Glomerular visceral epithelial cell (primary cell): ENCODE data around the gene CAND2.
"Not testable (repeated sequence)": the region's sequence is repeated elsewhere in the genome, so short reads cannot be mapped to it uniquely, and the experiment has no call there.

Experiments used
- DNase-seq: peaks from one replicate; pipeline ENCODE4 v3.0.0-alpha.2; 2016; ENCODE audit errors: extremely low spot score

The CAND2 gene

GRCh38 chr3:12830785-12831156 lies 34.3 kb downstream of the CAND2 start:
- DNase-seq = no peak

DNA sequence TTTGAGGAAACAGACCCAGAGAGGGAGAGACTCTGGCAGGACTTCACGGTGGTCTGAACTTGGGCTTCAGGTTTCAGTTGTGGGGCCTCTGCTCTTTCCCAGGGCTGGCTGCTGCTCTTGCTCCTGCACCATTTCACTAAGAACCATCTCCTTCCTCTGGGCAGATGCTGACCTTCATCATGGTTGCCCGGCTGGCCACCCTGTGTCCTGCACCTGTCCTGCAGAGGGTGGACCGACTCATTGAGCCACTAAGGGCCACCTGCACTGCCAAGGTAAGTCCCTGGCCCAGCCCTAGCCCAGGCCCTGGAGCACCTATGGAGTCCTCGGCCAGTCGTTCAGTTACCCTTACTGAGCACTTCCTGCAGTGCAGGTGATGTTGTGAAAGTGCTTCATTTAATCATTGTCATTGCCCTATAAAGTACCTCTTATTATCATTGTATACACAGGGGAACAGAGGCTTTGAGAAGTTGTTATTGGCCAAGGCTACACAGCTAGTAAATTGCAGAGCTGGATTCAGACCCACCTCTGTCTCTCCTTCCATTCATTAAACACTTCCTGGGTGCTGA lies 34.9 kb downstream of the CAND2 start:
- no peak for DNase-seq

DNA sequence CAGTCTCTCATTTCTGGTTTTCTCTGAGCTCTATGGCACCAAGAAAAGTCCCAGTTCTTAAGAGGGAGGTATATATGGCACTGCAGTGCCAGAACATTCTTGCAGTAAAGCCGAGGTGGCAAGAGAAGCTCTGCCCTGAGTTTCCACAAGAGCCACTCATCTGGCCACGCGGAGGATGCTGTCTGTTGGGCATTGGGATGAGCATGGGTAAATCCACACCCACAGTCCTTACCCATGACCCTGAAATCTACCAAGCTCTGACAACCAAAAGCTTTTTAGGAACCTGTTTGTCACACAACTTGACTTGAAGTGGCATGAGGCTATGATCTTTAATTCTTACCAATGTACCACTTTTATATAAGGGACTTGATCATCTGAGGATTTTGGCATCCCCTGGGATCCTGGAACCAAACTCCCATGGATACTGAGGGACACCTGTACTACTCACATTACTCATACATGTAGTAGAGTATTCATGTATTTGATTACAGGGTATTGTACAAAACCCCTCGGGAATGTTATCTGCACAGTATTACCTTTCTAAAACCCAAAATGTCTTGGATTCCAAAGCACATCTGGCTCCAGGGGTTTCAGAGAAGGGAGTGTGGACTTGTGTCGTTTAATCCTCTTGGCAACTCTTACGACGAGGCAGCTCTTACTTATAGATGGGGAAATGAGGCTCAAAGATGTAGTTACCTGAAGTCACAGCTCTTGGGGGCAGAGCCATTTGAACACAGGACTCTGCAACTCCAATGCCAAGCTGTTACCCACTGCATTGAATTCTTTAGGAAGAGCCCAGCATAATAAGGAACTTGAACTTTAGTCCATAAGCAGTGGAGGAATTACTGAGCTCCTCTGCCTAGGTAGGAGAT lies 36.1 kb downstream of the CAND2 start:
- no peak for DNase-seq

DNA sequence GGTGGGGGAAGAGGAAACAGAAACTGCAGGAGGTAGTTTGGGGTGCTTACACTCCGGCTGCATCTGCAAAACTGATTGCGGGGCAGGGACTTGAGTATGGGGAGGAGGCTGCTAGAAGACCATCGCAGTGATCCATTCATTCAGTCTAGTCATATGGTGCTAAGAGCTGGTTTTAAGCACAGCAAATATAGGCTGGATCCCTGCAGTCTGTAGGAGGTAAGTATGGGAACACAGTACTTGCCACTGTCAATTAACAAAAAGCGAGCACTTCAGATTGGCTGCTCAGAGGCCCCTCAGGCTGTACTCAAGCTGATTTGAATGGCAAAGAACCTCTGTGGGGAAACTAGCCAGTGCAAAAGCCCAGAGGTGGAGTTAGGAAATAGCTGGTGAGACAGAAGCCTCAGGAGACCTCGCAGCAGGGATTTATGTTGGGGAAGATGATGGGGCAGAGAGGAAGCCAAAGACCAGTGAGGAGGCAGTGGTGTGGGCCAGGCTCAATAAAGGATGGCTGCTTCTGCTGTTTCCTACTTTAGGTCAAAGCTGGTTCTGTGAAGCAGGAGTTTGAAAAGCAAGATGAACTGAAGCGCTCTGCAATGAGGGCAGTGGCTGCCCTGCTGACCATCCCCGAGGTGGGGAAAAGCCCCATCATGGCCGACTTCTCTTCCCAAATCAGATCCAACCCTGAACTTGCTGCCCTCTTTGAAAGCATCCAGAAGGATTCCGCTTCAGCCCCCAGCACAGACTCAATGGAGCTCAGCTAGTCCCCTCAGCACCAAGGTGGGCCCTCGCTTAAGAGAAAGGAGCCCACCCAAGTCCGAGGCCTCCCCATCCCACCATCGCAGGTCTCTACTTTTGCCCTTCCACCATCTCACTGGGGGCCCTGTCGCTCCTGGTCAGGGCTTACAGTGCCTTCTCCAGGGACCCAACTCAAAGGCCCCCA lies 37.0 kb downstream of the CAND2 start:
- no peak for DNase-seq

DNA sequence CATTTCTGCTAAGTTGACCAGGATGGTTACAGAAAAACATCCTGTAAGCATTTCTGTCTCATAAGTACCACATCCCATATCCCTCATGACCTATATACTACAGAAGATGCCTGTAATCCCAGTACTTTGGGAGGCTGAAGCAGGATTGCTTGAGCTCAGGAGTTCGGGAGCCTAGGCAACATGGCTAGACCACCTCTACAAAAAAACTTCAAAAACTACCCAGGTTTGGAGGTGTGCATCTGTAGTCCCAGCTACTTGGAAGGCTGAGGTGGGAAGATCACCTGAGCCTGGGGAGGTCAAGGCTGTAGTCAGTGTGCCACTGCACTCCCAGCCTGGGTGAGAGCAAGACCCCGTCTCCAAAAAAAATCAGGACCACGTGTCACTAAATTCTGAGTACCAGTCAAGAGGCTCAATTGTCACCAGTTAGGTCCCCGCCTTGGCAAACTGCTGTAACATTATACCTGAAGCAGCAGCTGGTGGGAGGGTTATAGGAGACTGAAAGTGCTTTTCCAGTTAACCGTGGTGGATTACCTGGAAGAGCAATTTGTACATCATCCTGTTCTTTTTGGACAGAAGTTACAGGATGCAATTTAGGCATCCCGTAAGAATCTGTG lies 38.7 kb downstream of the CAND2 start:
- no peak for DNase-seq

- no peak for DNase-seq
Measured at GRCh38 chr3:12837295-12837986, 41.0 kb downstream of the CAND2 start.

DNA sequence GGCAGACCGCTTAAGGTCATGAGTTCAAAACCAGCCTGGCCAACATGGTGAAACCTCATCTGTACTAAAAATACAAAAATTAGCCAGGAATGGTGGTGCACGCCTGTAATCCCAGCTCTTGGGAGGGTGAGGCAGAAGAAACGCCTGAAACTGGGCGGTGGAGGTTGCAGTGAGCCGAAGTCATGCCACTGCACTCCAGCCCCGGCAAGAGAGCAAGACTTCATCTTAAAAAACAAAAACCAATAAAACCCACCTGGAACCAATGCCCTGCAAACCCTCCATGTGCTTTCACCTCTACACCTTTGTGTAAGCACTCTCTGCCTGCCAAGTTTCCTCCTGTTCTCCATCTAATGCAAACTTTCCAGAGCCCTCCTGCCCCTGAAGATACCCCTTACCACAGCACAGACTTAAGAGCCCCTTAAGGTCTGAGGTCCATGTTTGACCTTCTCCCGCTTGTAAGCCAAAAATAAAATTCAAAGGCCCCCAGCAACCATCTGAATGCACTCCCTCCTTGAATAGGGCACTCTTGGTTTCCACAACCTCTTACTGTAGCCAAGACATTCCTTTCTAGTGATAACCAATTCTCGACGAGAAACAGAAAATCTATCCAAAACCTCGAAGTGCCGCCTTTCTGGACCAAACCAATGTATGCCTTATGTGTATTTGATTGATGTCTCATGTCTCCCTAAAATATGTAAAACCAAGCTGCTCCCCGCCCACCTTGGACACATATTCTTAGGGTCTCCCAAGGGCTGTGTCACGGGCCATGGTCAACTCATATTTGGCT lies 41.9 kb downstream of the CAND2 start:
- no peak for DNase-seq

GRCh38 chr3:12839156-12839946 lies 42.9 kb downstream of the CAND2 start:
- DNase-seq = no peak

- not testable (repeated sequence) for DNase-seq
Measured at GRCh38 chr3:12840148-12840547, 43.7 kb downstream of the CAND2 start.

- no peak for DNase-seq
Measured at GRCh38 chr3:12840591-12841148, 44.2 kb downstream of the CAND2 start.

DNA sequence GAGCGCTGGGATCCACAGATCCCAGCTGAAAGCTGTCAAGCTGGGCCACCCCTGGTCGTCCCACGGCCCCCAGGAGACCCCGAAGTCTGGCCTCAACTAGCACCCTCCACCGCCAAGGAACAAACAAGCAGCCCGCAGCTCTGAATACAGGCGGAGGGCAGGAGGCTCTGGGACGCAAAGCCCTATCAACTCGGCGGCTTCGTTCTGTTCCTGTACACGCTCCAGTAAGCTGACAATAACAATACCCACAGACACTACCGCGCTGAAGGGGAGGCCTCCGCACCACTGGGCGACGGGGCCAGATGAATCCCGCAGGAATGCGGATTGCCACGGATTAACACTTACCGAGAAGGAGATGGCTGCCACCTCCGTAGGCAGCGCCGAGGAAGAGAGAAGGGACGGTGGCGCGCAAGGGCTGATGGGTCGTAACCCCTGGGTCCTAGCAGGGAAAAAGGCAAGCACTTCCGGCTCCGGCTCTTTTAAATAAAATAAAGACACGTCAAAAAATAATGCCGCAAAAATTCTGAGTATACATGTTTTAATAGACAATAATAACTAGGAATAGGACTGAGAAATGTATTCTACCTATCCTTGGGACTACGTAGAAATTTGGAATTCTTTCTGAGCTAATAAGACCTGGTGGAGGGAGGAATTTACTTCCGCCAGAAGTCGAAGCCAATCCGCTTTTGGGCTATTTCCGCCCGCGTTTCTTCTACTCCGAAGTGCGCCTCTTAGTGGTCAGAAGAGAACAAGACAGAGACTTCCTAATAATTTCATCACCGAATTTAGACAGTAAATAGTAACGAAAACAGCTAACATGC lies 44.9 kb downstream of the CAND2 start, which contains the start of gene RPL32:
Gene RPL32 (minus strand): TSS at position 417 of the 821 bp plus-strand sequence. CDS start 1,328 bp downstream, outside the sequence.
- peak; percentile 93 for DNase-seq

GRCh38 chr3:12841970-12842328 lies 45.5 kb downstream of the CAND2 start:
- no peak for DNase-seq

- no peak for DNase-seq
Measured at GRCh38 chr3:12842469-12842868, 46.0 kb downstream of the CAND2 start.

DNA sequence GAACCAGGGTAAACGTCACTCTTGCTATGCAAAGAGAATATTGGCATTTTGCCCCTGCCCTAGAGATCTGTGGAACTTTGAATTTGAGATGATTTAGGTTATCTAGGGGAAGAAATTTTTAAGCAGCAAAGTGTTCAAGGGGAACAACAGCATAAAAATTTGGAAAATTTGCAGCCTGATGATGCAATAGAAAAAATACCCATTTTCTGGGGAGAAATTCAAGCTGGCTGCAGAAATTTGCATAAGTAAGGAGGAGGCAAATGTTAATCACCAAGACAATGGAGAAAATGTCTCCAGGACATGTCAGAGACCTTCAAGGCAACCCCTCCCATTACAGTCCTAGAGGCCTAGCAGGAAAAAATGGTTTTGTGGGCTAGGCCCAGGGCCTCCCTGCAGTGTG lies 49.3 kb downstream of the CAND2 start:
- no peak for DNase-seq

GRCh38 chr3:12852201-12852600 lies 55.7 kb downstream of the CAND2 start:
- DNase-seq = no peak

DNA sequence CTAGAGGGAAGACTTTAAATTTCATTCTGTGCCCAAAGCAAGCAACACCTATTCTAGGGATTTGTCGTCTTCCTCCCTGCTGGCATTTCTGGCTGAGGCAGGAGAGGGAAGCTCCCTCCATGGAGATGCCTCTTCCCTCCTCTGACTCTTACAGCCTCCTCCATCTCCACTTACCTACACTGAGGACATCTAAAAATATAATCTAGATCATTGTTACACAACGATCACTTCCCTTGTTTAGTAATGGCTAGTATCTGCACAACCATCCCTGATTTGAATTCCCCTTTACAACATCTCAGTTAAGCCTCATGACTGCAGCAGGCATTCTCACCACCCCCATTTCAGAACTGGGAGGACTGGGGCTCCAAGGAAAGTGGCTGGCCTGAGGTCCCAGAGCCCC lies 57.4 kb downstream of the CAND2 start:
- DNase-seq = not testable (repeated sequence)

GRCh38 chr3:12854565-12854964 lies 58.1 kb downstream of the CAND2 start:
- DNase-seq = no peak

DNA sequence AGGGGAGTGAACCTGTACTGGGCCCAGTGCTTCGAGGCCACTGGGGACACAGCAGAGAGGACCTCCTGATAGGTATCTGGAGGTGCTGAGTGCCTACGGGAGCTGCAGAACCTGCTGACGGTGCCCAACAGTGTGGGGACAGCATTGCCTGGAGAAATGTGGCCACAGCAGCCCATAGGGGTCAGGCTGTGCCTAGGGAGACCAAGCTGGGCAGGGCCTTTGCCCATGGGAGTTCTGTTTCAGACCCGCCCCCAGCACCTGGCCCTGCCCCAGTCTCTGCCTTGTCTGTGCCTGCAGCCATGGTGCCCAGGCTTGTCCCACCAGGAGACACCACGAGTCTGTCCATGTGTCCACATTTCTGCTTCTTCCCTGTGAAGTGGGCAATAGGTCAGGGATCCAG lies 60.1 kb downstream of the CAND2 start:
- DNase-seq = no peak
